Endothelial cell of umbilical vein (primary cell): ENCODE data around the gene TBC1D5. TPM values are rescaled to one million over a fixed set of nuclear protein-coding genes. Genes with fewer than 3 reads are reported as not detected.

ENCODE experiments used
- BruUV-seq: library from RNA; stranded (reverse); fragments of 400-500 nt; replicated peaks from 2 replicates; lab custom pipeline; 2021; lab: Mats Ljungman, UMichigan
- CTCF ChIA-PET: fragments of 300-600, 350-600 bp; sonication (Branson Sonifier 250); formaldehyde crosslinking; loops from one replicate; lab custom pipeline; 2021; ENCODE audit warnings: antibody characterized with exemption, inconsistent platforms; lab: Charles Lee
- POLR2A ChIA-PET: fragments of 300-600, 350-600 bp; sonication (Branson Sonifier 250); formaldehyde crosslinking; loops from one replicate; lab custom pipeline; 2021; ENCODE audit warnings: antibody characterized with exemption, inconsistent platforms; lab: Charles Lee
- DNase-seq: peaks from one replicate; pipeline ENCODE4 v3.0.0-alpha.2; 2011; ENCODE audit warnings: low read depth, low spot score
- FAIRE-seq: peaks from 2 replicates; lab custom pipeline; 2011; peaks lifted over from hg19 to GRCh38; lab: Jason Lieb, UNC
- H2AFZ ChIP-seq: 2 replicates; pipeline ENCODE4 v1.6.0; 2012; ENCODE audit warnings: low read depth, low read length, control low read depth, inconsistent platforms
- H3K27ac ChIP-seq: 2 replicates; pipeline ENCODE4 v1.5.1; 2011; ENCODE audit warnings: low read depth, mild to moderate bottlenecking, control low read depth, low read length, moderate library complexity; ENCODE audit not compliant: insufficient read depth
- H3K27me3 ChIP-seq, 2 experiments: 2 replicates each; pipeline versions ENCODE4 v1.6.0 to v1.6.1; 2011; ENCODE audit warnings: low read length in 2 of 2, mixed read lengths in 1 of 2; ENCODE audit not compliant: control insufficient read depth in 2 of 2, insufficient read depth in 2 of 2
- H3K36me3 ChIP-seq, 2 experiments: 2 replicates in 1 of 2; 3 replicates in 1 of 2; pipeline ENCODE4 v1.5.1; 2011; ENCODE audit warnings: low read length in 2 of 2, mild to moderate bottlenecking in 1 of 2, moderate library complexity in 1 of 2; ENCODE audit not compliant: control insufficient read depth in 2 of 2, insufficient read depth in 2 of 2; ENCODE audit errors: extremely low read depth in 1 of 2
- H3K4me1 ChIP-seq: 3 replicates; pipeline ENCODE4 v1.5.1; 2011; ENCODE audit warnings: mild to moderate bottlenecking, low read length; ENCODE audit not compliant: control insufficient read depth, insufficient read depth; ENCODE audit errors: extremely low read depth
- H3K4me2 ChIP-seq: 2 replicates; pipeline ENCODE4 v1.6.1; 2011; ENCODE audit warnings: low read length, control low read depth, mixed read lengths; ENCODE audit not compliant: insufficient read depth
- H3K4me3 ChIP-seq, 3 experiments: fragments of 200-600 bp in 1 of 3; sonication (generic), shearing (Covaris generic) in 1 of 3; replicated peaks in 1 of 3; 2 replicates each; pipeline ENCODE4 v1.5.1; 2011 to 2016; ENCODE audit warnings: control low read depth in 3 of 3, low read length in 3 of 3, mild to moderate bottlenecking in 2 of 3, inconsistent platforms in 1 of 3, low read depth in 1 of 3, moderate library complexity in 1 of 3; ENCODE audit not compliant: insufficient read depth in 1 of 3
- H3K79me2 ChIP-seq: 2 replicates; pipeline ENCODE4 v1.6.0; 2012; ENCODE audit warnings: low read length, inconsistent platforms; ENCODE audit not compliant: control insufficient read depth, insufficient read depth
- H3K9ac ChIP-seq: replicated peaks from 2 replicates; pipeline ENCODE3; 2011; ENCODE audit warnings: low read length, control low read depth; ENCODE audit not compliant: insufficient read depth; ENCODE audit errors: extremely low read depth
- H3K9me1 ChIP-seq: replicated peaks from 3 replicates; pipeline ENCODE4 v1.6.0; 2011; ENCODE audit warnings: mild to moderate bottlenecking, low read length; ENCODE audit not compliant: control insufficient read depth, insufficient read depth; ENCODE audit errors: extremely low read depth
- H3K9me3 ChIP-seq: replicated peaks from 2 replicates; pipeline ENCODE4 v1.5.1; 2012; ENCODE audit warnings: low read length, inconsistent platforms; ENCODE audit not compliant: control insufficient read depth, insufficient read depth
- H4K20me1 ChIP-seq: replicated peaks from 2 replicates; pipeline ENCODE3; 2011; ENCODE audit warnings: mild to moderate bottlenecking, low read length; ENCODE audit not compliant: control insufficient read depth, insufficient read depth; ENCODE audit errors: extremely low read depth
- CTCF ChIP-seq, 2 donors: IDR thresholded peaks; 1 replicate in 1 of 2; 2 replicates in 1 of 2; pipeline ENCODE4 v1.5.1; 2011; ENCODE audit warnings: low read length in 2 of 2, mild to moderate bottlenecking in 2 of 2, moderate library complexity in 2 of 2, control low read depth in 1 of 2, inconsistent platforms in 1 of 2, low read depth in 1 of 2; ENCODE audit not compliant: insufficient read depth in 1 of 2; ENCODE audit errors: extremely low read depth in 1 of 2
- EZH2 ChIP-seq: IDR thresholded peaks from 2 replicates; pipeline ENCODE4 v1.6.1; 2012; ENCODE audit warnings: borderline replicate concordance, low read depth, mild to moderate bottlenecking, moderate library complexity, low read length, inconsistent platforms; ENCODE audit not compliant: severe bottlenecking
- FOS ChIP-seq: IDR thresholded peaks from 2 replicates; pipeline ENCODE4 v1.6.1; 2011; ENCODE audit warnings: mild to moderate bottlenecking, low read length, moderate library complexity, borderline replicate concordance; ENCODE audit not compliant: insufficient read depth
- GATA2 ChIP-seq: IDR thresholded peaks from 2 replicates; pipeline ENCODE4 v1.7.0; 2011; ENCODE audit warnings: low read depth, mild to moderate bottlenecking, moderate library complexity, mixed read lengths, low read length; ENCODE audit not compliant: insufficient read length, insufficient read depth
- JUN ChIP-seq: IDR thresholded peaks from 2 replicates; pipeline ENCODE4 v1.6.1; 2011; ENCODE audit warnings: borderline replicate concordance, low read depth; ENCODE audit not compliant: insufficient read length, insufficient read depth
- MAX ChIP-seq: IDR thresholded peaks from 2 replicates; pipeline ENCODE4 v1.6.1; 2011; ENCODE audit not compliant: insufficient read depth, insufficient read length
- MYC ChIP-seq: IDR thresholded peaks from one replicate; pipeline ENCODE4 v1.6.1; 2011; ENCODE audit warnings: mild to moderate bottlenecking, low read depth, low read length
- POLR2A ChIP-seq: IDR thresholded peaks from 2 replicates; pipeline ENCODE4 v1.6.1; 2012; ENCODE audit warnings: low read depth, mild to moderate bottlenecking, control low read depth, low read length
- POLR2AphosphoS5 ChIP-seq: IDR thresholded peaks from 2 replicates; pipeline ENCODE4 v1.6.1; 2012; ENCODE audit warnings: low read depth, mild to moderate bottlenecking, control low read depth, low read length, moderate library complexity; ENCODE audit not compliant: insufficient read depth
- dilution Hi-C: fragments of 300-500 bp; cut with MboI; formaldehyde crosslinking; loops from one replicate; pipeline ENCODE4 v1.15.0; 2019; ENCODE audit warnings: low sequenced_read_pairs; ENCODE audit not compliant: extremely low pct_ligation_motif_present
- intact Hi-C: fragments of 100-400 bp; cut with micrococcal nuclease; formaldehyde crosslinking; loops from one replicate; pipeline ENCODE4 v1.10.0; 2022
- polyA plus RNA-seq, 4 experiments: library from polyadenylated mRNA; depleted of rRNA in 3 of 4; stranded (reverse) in 3 of 4; unstranded in 1 of 4; fragments of >200 nt; gene quantifications; 2 replicates each; pipeline versions ENCODE4 v1.2.1 to v1.2.3, GENCODE V29; 2011 to 2012; ENCODE audit warnings: missing spikeins in 1 of 4
- total RNA-seq: library from RNA; stranded (reverse); gene quantifications from 2 replicates; pipeline ENCODE4 v1.2.3, GENCODE V29; 2021

TBC1D5 gene
- total and polyA plus RNA-seq, 2 donors (not counting 3 experiments of a cell fraction or from before 2014, with no cell fraction given) = 17.5 to 44.7 TPM

GRCh38 chr3:17144665-17144993 is 597.8 kb downstream of the TBC1D5 start:
- H3K9me3 ChIP-seq = no peaks in the 10 kb centered on the region
- no peak overlapping the region for H3K4me2 ChIP-seq
- no peaks in the 10 kb centered on the region for H3K9me1 ChIP-seq
- H3K27ac ChIP-seq = no peak overlapping the region
- H3K27me3 ChIP-seq = no peaks in the 10 kb centered on the region
- TF ChIP-seq POLR2A (no peak), CTCF (IDR thresholded peaks at IDR 0.05; ENCODE audit: extremely low read depth in 1 of 2, insufficient read depth in 1 of 2, low read depth in 1 of 2, low read length in 2 of 2) (no peak), GATA2 (no peak), MYC (no peak), FOS (no peak), EZH2 (no peak), MAX (no peak), JUN (no peak), POLR2AphosphoS5 (no peak)
- DNase-seq = no peak
- H3K4me1 ChIP-seq = no peaks in the 10 kb centered on the region
- BruUV-seq = no TSS peak
- no peaks in the 10 kb centered on the region for H3K79me2 ChIP-seq
- CTCF ChIA-PET = no interaction called here
- no peak overlapping the region for H3K9ac ChIP-seq
- no peaks in the 10 kb centered on the region for H3K36me3 ChIP-seq
- H3K4me3 ChIP-seq = no peak overlapping the region
- no peak for FAIRE-seq
- no peak overlapping the region for H2AFZ ChIP-seq
- dilution Hi-C loops = no loop called here
- POLR2A ChIA-PET = no interaction called here
- no peaks in the 10 kb centered on the region for H4K20me1 ChIP-seq
- intact Hi-C loops = no loop called here
